ENCODE results near the gene ORMDL3. TPM values are rescaled to one million over a fixed set of nuclear protein-coding genes. Genes with fewer than 3 reads are reported as not detected.

The ORMDL3 gene
- total and polyA plus RNA-seq, 4 donors: 38.6 to 76.7 (median 63.9) TPM

DNA sequence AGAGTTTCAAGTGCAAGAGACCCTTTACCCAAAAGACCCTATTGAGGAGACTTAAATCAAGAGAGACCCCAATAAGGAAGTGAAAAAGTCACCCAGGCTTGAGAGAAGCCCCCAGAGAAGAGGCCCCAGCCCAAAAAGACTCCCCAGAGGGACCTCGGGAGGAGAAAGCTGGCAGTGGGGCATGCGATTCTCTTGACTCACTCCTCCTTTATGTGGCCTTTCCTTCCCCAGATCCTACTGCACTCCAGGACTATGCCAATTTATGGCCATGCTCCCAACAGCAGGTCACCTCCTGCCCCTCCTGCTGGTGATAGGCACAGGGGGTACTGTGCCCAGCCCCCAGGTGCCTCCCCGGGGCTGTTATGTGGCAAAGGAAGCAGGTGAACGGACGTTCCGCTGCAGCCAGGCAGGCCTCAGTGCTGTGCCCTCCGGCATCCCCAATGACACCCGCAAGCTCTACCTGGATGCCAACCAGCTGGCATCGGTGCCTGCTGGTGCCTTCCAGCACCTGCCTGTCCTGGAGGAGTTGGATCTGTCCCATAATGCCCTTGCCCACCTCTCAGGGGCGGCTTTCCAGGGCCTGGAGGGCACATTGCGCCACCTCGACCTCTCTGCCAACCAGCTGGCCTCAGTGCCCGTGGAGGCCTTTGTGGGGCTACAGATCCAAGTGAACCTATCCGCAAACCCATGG is 16.4 kb upstream of the ORMDL3 start:
- H3K9ac ChIP-seq (ENCODE audit: insufficient read depth in 1 of 2, low read length in 2 of 2): no peak overlapping the region
- H3K36me3 ChIP-seq (ENCODE audit: control insufficient read depth in 4 of 4, insufficient read depth in 4 of 4, low read length in 4 of 4): no peaks in the 10 kb centered on the region
- H3K4me3 ChIP-seq: no peak overlapping the region
- DNase-seq (no peak), ATAC-seq (ENCODE audit: insufficient read depth, low FRiP score) (no peak)
- H3K27ac ChIP-seq (ENCODE audit: low read depth in 1 of 2, low read length in 1 of 2): no peak overlapping the region
- H3K9me3 ChIP-seq (ENCODE audit: control insufficient read depth in 4 of 4, insufficient read depth in 3 of 4, low read length in 3 of 4): no peaks in the 10 kb centered on the region
- H3K27me3 ChIP-seq (ENCODE audit: control insufficient read depth in 3 of 3, insufficient read depth in 3 of 3, low read length in 2 of 3): no peaks in the 10 kb centered on the region
- TF ChIP-seq, protein P1, sequence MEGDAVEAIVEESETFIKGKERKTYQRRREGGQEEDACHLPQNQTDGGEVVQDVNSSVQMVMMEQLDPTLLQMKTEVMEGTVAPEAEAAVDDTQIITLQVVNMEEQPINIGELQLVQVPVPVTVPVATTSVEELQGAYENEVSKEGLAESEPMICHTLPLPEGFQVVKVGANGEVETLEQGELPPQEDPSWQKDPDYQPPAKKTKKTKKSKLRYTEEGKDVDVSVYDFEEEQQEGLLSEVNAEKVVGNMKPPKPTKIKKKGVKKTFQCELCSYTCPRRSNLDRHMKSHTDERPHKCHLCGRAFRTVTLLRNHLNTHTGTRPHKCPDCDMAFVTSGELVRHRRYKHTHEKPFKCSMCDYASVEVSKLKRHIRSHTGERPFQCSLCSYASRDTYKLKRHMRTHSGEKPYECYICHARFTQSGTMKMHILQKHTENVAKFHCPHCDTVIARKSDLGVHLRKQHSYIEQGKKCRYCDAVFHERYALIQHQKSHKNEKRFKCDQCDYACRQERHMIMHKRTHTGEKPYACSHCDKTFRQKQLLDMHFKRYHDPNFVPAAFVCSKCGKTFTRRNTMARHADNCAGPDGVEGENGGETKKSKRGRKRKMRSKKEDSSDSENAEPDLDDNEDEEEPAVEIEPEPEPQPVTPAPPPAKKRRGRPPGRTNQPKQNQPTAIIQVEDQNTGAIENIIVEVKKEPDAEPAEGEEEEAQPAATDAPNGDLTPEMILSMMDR (IDR thresholded peaks at IDR 0.05; ENCODE audit: control extremely low read depth, extremely low read depth): no peak
- H3K4me1 ChIP-seq (ENCODE audit: control insufficient read depth in 5 of 5, insufficient read depth in 5 of 5, low read length in 5 of 5): peaks cover 0 to 10% (median 4%) of the 10 kb centered on the region in 5 donors
- WGBS, 2 donors: 82 to 90% methylated on average over 14 of the region's 14 CpGs

GRCh38 chr17:39939588-39940419 is 12.4 kb upstream of the ORMDL3 start:
- no peak overlapping the region for H3K4me3 ChIP-seq
- no peak overlapping the region for H3K9ac ChIP-seq (ENCODE audit: insufficient read depth in 1 of 2, low read length in 2 of 2)
- H3K4me1 ChIP-seq (ENCODE audit: control insufficient read depth in 5 of 5, insufficient read depth in 5 of 5, low read length in 5 of 5): peaks cover 0 to 10% (median 0%) of the 10 kb centered on the region in 5 donors
- H3K27me3 ChIP-seq (ENCODE audit: control insufficient read depth in 3 of 3, insufficient read depth in 3 of 3, low read length in 2 of 3): no peaks in the 10 kb centered on the region
- no peaks in the 10 kb centered on the region for H3K36me3 ChIP-seq (ENCODE audit: control insufficient read depth in 4 of 4, insufficient read depth in 4 of 4, low read length in 4 of 4)
- H3K27ac ChIP-seq (ENCODE audit: low read depth in 1 of 2, low read length in 1 of 2): no peak overlapping the region
- ATAC-seq (ENCODE audit: insufficient read depth, low FRiP score) (no peak), DNase-seq (peak; percentile 61 to 78 (median 74))
- no peaks in the 10 kb centered on the region for H3K9me3 ChIP-seq (ENCODE audit: control insufficient read depth in 4 of 4, insufficient read depth in 3 of 4, low read length in 3 of 4)
- WGBS, 2 donors: 66 to 67% methylated on average over 6 of the region's 6 CpGs
- TF ChIP-seq, protein P1 (IDR thresholded peaks at IDR 0.05; ENCODE audit: control extremely low read depth, extremely low read depth): no peak

DNA sequence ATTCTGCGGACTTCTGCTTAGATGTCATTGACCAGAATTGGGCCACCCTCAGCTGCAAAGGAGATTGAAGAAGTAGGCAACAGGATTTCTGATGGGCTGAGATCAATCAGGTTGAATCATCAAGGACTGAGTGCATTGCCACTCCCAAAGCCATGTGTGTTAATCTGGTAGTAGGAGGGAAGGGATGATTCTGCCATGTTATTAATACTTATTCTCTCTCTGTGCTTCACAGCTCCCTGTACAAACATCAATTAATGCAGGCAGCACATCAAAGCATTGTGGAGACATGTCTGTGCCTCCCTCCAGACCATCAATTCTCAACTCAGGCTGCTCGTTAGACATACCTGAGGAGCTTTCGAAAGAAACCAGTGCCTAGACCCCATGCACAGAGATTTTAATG is 11.7 kb upstream of the ORMDL3 start:
- WGBS, 2 donors: 90 to 92% methylated on average over 3 of the region's 3 CpGs
- H3K9ac ChIP-seq (ENCODE audit: insufficient read depth in 1 of 2, low read length in 2 of 2): no peak overlapping the region
- no peak overlapping the region for H3K27ac ChIP-seq (ENCODE audit: low read depth in 1 of 2, low read length in 1 of 2)
- no peaks in the 10 kb centered on the region for H3K9me3 ChIP-seq (ENCODE audit: control insufficient read depth in 4 of 4, insufficient read depth in 3 of 4, low read length in 3 of 4)
- peaks cover 0 to 10% (median 0%) of the 10 kb centered on the region in 5 donors for H3K4me1 ChIP-seq (ENCODE audit: control insufficient read depth in 5 of 5, insufficient read depth in 5 of 5, low read length in 5 of 5)
- no peaks in the 10 kb centered on the region for H3K27me3 ChIP-seq (ENCODE audit: control insufficient read depth in 3 of 3, insufficient read depth in 3 of 3, low read length in 2 of 3)
- H3K4me3 ChIP-seq: no peak overlapping the region
- ATAC-seq (ENCODE audit: insufficient read depth, low FRiP score) (no peak), DNase-seq (no peak)
- H3K36me3 ChIP-seq (ENCODE audit: control insufficient read depth in 4 of 4, insufficient read depth in 4 of 4, low read length in 4 of 4): no peaks in the 10 kb centered on the region
- TF ChIP-seq, protein P1 (IDR thresholded peaks at IDR 0.05; ENCODE audit: control extremely low read depth, extremely low read depth): no peak

Data from lung (tissue), 12 donors.